ENCODE measurements around the gene DNAJC12. TPM values are rescaled to one million over a fixed set of nuclear protein-coding genes. Genes with fewer than 3 reads are reported as not detected.

DNAJC12 gene
- total and polyA plus RNA-seq, 2 of the 8 experiments (the other 6 are each of a cell fraction or from before 2014, with no cell fraction given): 0.86 to 4.2 TPM

DNA sequence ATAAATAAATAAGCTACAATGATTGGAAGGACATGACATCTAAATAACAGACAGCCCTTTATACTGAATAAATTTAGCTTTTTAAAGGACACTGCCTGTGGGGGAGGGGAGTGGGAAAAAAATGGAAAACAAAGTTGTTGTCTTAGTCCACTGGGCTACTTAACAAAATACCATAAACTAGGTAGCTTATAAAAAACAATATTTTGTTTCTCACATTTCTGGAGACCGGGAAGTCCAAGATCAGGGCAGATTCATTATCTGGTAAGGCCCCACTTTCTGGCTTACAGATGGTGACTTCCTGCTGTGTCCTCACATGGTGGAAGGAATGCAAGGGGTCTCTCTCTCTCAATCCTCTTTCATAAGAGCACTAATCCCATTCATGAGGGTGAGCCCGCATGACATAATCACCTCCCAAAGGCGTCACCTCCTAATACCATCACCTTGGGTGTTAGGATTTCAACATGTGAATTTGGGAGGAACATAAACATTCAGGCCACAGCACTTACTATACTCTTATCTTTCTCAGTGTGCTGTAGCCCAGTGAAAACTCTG, 43.0 kb downstream of the DNAJC12 start:
- no peak overlapping the region for H2BK5ac ChIP-seq (ENCODE audit: low read depth, low read length)
- H3K36me3 ChIP-seq (ENCODE audit: control insufficient read depth in 2 of 4, insufficient read depth in 4 of 4, low read length in 3 of 4): no peaks in the 10 kb centered on the region
- H3K23ac ChIP-seq (ENCODE audit: insufficient read length): no peak overlapping the region
- no peak overlapping the region; a peak in 2 of 4 replicates for H3K4me2 ChIP-seq (ENCODE audit: insufficient read depth in 1 of 2, low read depth in 2 of 2, low read length in 2 of 2)
- H3K4me3 ChIP-seq (ENCODE audit: extremely low read depth in 1 of 4, insufficient read depth in 2 of 4, low read depth in 3 of 4, low read length in 4 of 4): no peak overlapping the region
- H2BK12ac ChIP-seq (ENCODE audit: low read depth, low read length): no peak overlapping the region
- H3K4me1 ChIP-seq (replicated peaks in 1 of 4; ENCODE audit: control insufficient read depth in 3 of 4, insufficient read depth in 4 of 4, low read length in 3 of 4): peaks cover 0 to 4% (median 2%) of the 10 kb centered on the region in 4 experiments; a peak in 5 of 7 replicates
- H3K9ac ChIP-seq (replicated peaks in 1 of 4; ENCODE audit: extremely low read depth in 1 of 4, low read depth in 3 of 4, low read length in 3 of 4): no peak overlapping the region
- H2AFZ ChIP-seq (ENCODE audit: low read length): no peak overlapping the region
- ChIA-PET CTCF (ENCODE audit: partially characterized antibody) (interaction anchor here (2.2 kb wide), 1 partner anchor 98 kb away, joined by 9 read pairs; no protein-coding TSS in a partner anchor), POLR2A (ENCODE audit: partially characterized antibody) (no interaction called here)
- no peaks in the 10 kb centered on the region for H3K23me2 ChIP-seq (ENCODE audit: low read depth, low read length)
- no peaks in the 10 kb centered on the region for H3K79me1 ChIP-seq (ENCODE audit: low read depth, low read length)
- H2BK120ac ChIP-seq (replicated peaks; ENCODE audit: low read depth, low read length): no peak overlapping the region
- no peak overlapping the region for H3K18ac ChIP-seq (ENCODE audit: extremely low read depth, low read length)
- FAIRE-seq (peak; percentile 69), DNase-seq (ENCODE audit: low read depth in 1 of 2, low spot score in 2 of 2) (no peak)
- H4K91ac ChIP-seq (replicated peaks; ENCODE audit: insufficient read length, low read length): no peak overlapping the region
- no peaks in the 10 kb centered on the region for H3K9me3 ChIP-seq (ENCODE audit: insufficient read depth in 2 of 2, low read depth in 1 of 2, low read length in 1 of 2)
- no peak overlapping the region for H4K5ac ChIP-seq (ENCODE audit: insufficient read length, low read depth, low read length)
- H3K27me3 ChIP-seq (replicated peaks in 1 of 4; ENCODE audit: control insufficient read depth in 3 of 4, extremely low read depth in 1 of 4, insufficient read depth in 3 of 4, low read length in 3 of 4): no peaks in the 10 kb centered on the region
- TF ChIP-seq CHD1 (IDR thresholded peaks at IDR 0.05; ENCODE audit: low read depth, low read length) (no peak), EGR1 (IDR thresholded peaks at IDR 0.05; ENCODE audit: borderline replicate concordance, low read depth, low read length) (no peak), YY1 (IDR thresholded peaks at IDR 0.05; ENCODE audit: low read depth, low read length) (no peak), TEAD4 (IDR thresholded peaks at IDR 0.05; ENCODE audit: low read depth, low read length) (peak; percentile 55), ASH2L (IDR thresholded peaks at IDR 0.05; ENCODE audit: low read length) (peak; percentile 20), JUND (IDR thresholded peaks at IDR 0.05; ENCODE audit: low read length) (0 out of 2 replicates have a peak, but pooled peaks have one; percentile 33), TCF12 (IDR thresholded peaks at IDR 0.05; ENCODE audit: low read depth, low read length) (0 out of 2 replicates have a peak, but pooled peaks have one; percentile 43), RAD21 (IDR thresholded peaks at IDR 0.05 in 1 of 2, conservative IDR thresholded peaks at IDR 0.05 in 1 of 2; ENCODE audit: low read depth in 2 of 2, low read length in 2 of 2) (no peak), CEBPB (IDR thresholded peaks at IDR 0.05; ENCODE audit: low read depth, low read length) (0 out of 2 replicates have a peak, but pooled peaks have one; percentile 34), CBX8 (IDR thresholded peaks at IDR 0.05; ENCODE audit: borderline replicate concordance, low read depth, low read length) (no peak)
- TF ChIP-seq, protein P1, sequence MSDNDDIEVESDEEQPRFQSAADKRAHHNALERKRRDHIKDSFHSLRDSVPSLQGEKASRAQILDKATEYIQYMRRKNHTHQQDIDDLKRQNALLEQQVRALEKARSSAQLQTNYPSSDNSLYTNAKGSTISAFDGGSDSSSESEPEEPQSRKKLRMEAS (IDR thresholded peaks at IDR 0.05): no peak
- no peak overlapping the region for H2BK15ac ChIP-seq (ENCODE audit: low read length)
- no peaks in the 10 kb centered on the region for H4K20me1 ChIP-seq (replicated peaks in 1 of 2; ENCODE audit: control insufficient read depth in 1 of 2, insufficient read depth in 2 of 2, low read length in 2 of 2)
- no peaks in the 10 kb centered on the region for H3K79me2 ChIP-seq (ENCODE audit: control insufficient read depth in 1 of 2, insufficient read depth in 2 of 2, low read length in 2 of 2)
- WGBS, 2 experiments (ENCODE audit: extremely low coverage in 1 of 2, insufficient coverage in 1 of 2, insufficient read length in 1 of 2, insufficient replicate concordance in 2 of 2, low coverage in 1 of 2, low lambda C conversion rate in 2 of 2, missing lambda C conversion rate in 1 of 2): 39% methylated on average over 3 of the region's 3 CpGs; no CpG with 5 or more reads in 1 of the 2 experiments
- H2AK5ac ChIP-seq (ENCODE audit: low read depth, low read length): no peak overlapping the region
- H4K8ac ChIP-seq (ENCODE audit: extremely low read depth, insufficient read depth, low read length): no peak overlapping the region
- H2BK20ac ChIP-seq (ENCODE audit: low read length): no peak overlapping the region
- H3K56ac ChIP-seq (replicated peaks; ENCODE audit: insufficient read length, low read depth, low read length): no peak overlapping the region
- no peak overlapping the region for H3K14ac ChIP-seq (ENCODE audit: insufficient read length)
- no peak overlapping the region for H3K4ac ChIP-seq (replicated peaks; ENCODE audit: insufficient read length, low read depth, low read length)
- H3K27ac ChIP-seq (ENCODE audit: low read depth, low read length): no peak overlapping the region
